Endometrial microvascular endothelial cells (primary cell): ENCODE data around the gene KCTD3. TPM values are rescaled to one million over a fixed set of nuclear protein-coding genes. Genes with fewer than 3 reads are reported as not detected.

Experiments used
- in situ Hi-C: cut with HindIII; loops from 2 replicates; pipeline ENCODE4 v1.10.0; 2017; ENCODE audit warnings: low sequenced_read_pairs, low pct_unique_long_range_greater_than_20kb; ENCODE audit errors: inconsistent ontology term
- total RNA-seq: library from RNA; depleted of rRNA; stranded (reverse); fragments of >200 nt; gene quantifications from one replicate; pipeline ENCODE4 v1.2.3, GENCODE V29; 2015; ENCODE audit errors: inconsistent ontology term

KCTD3 gene
- total RNA-seq: 22.3 TPM

- in situ Hi-C loops: no loop called here
Measured at GRCh38 chr1:215566556-215567490, at the start of gene KCTD3. KCTD3 (plus strand) TSS chr1:215567304; CDS start chr1:215567686, 382 bp downstream.

- in situ Hi-C loops: no loop called here
Measured at GRCh38 chr1:215517441-215517891, 49.6 kb upstream of the KCTD3 start.

- in situ Hi-C loops: no loop called here
Measured at GRCh38 chr1:215518594-215518993, 48.5 kb upstream of the KCTD3 start.

- in situ Hi-C loops: no loop called here
Measured at GRCh38 chr1:215521279-215521678, 45.8 kb upstream of the KCTD3 start.

GRCh38 chr1:215523128-215523861 lies 43.8 kb upstream of the KCTD3 start:
- in situ Hi-C loops: no loop called here

- in situ Hi-C loops: no loop called here
Measured at GRCh38 chr1:215523906-215524305, 43.2 kb upstream of the KCTD3 start.

GRCh38 chr1:215526147-215526845 lies 40.8 kb upstream of the KCTD3 start:
- in situ Hi-C loops: no loop called here

- in situ Hi-C loops: no loop called here
Measured at GRCh38 chr1:215526846-215527151, 40.3 kb upstream of the KCTD3 start.

- in situ Hi-C loops: no loop called here
Measured at GRCh38 chr1:215529111-215529510, 38.0 kb upstream of the KCTD3 start.

GRCh38 chr1:215529571-215529970 lies 37.5 kb upstream of the KCTD3 start:
- in situ Hi-C loops: no loop called here

GRCh38 chr1:215530401-215530984 lies 36.6 kb upstream of the KCTD3 start:
- in situ Hi-C loops: no loop called here

- in situ Hi-C loops: no loop called here
Measured at GRCh38 chr1:215539803-215540570, 27.1 kb upstream of the KCTD3 start.

GRCh38 chr1:215542301-215542700 lies 24.8 kb upstream of the KCTD3 start:
- in situ Hi-C loops: no loop called here

- in situ Hi-C loops: no loop called here
Measured at GRCh38 chr1:215543191-215543606, 23.9 kb upstream of the KCTD3 start.

GRCh38 chr1:215543806-215544205 lies 23.3 kb upstream of the KCTD3 start:
- in situ Hi-C loops: no loop called here

- in situ Hi-C loops: no loop called here
Measured at GRCh38 chr1:215544566-215544965, 22.5 kb upstream of the KCTD3 start.

- in situ Hi-C loops: no loop called here
Measured at GRCh38 chr1:215545096-215545495, 22.0 kb upstream of the KCTD3 start.

- in situ Hi-C loops: no loop called here
Measured at GRCh38 chr1:215547011-215547410, 20.1 kb upstream of the KCTD3 start.
